Activated T-helper 1 cell treated with anti-CD3 and anti-CD28 coated beads, Interleukin-12 subunit alpha, Interleukin-12 subunit beta, Interleukin-2, Interleukin-4 antibody, amounts not matched to agents 30 ng/mL and 10 ng/mL and 1 ng/mL, durations not matched to agents 14 hours and 24 hours and 36 hours (primary cell): Measurements from ENCODE around the gene IZUMO4. TPM values are rescaled to one million over a fixed set of nuclear protein-coding genes. Genes with fewer than 3 reads are reported as not detected.

ENCODE experiments used
- total RNA-seq: library from RNA; stranded (reverse); gene quantifications from 2 replicates; pipeline ENCODE4 v1.2.3, GENCODE V29; 2022

The IZUMO4 gene
- total RNA-seq, 1 donor from 2014 or later, result 7.1 TPM

Other genes with a start within 250 kb of the IZUMO4 start
- 64.5 and 70.5 TPM in 2 replicates for gene REXO1, start 248.4 kb upstream of the IZUMO4 start, total RNA-seq
- gene KLF16, start 233.3 kb upstream of the IZUMO4 start, total RNA-seq, result 34.5 and 39.1 TPM in 2 replicates
- gene ABHD17A, start 211.4 kb upstream of the IZUMO4 start, total RNA-seq, result 115 TPM in 2 replicates
- gene ADAT3, start 191.5 kb upstream of the IZUMO4 start, total RNA-seq, result 8.4 and 9.6 TPM in 2 replicates
- 38.0 and 41.5 TPM in 2 replicates for gene SCAMP4, start 191.5 kb upstream of the IZUMO4 start, total RNA-seq
- gene CSNK1G2, start 155.7 kb upstream of the IZUMO4 start, total RNA-seq, result 95.2 and 101 TPM in 2 replicates
- gene BTBD2, start 81.2 kb upstream of the IZUMO4 start, total RNA-seq, result 27.5 and 27.7 TPM in 2 replicates
- gene MKNK2, start 45.7 kb upstream of the IZUMO4 start, total RNA-seq, result 150 and 166 TPM in 2 replicates
- gene MOB3A, start 589 bp upstream of the IZUMO4 start, total RNA-seq, result 161 and 167 TPM in 2 replicates
- 120 and 124 TPM in 2 replicates for gene AP3D1, start 54.7 kb downstream of the IZUMO4 start, total RNA-seq
- 119 and 128 TPM in 2 replicates for gene DOT1L, start 67.0 kb downstream of the IZUMO4 start, total RNA-seq
- 67.5 and 68.2 TPM in 2 replicates for gene PLEKHJ1, start 139.4 kb downstream of the IZUMO4 start, total RNA-seq
- gene SF3A2, start 139.9 kb downstream of the IZUMO4 start, total RNA-seq, result 153 and 169 TPM in 2 replicates
- 2.2 and 4.5 TPM in 2 replicates for gene AMH, start 152.4 kb downstream of the IZUMO4 start, total RNA-seq
- 0.34 TPM in 1 of 2 replicates, not detected in the other for gene JSRP1, start 159.5 kb downstream of the IZUMO4 start, total RNA-seq
- 0.07 and 0.16 TPM in 2 replicates for gene PEAK3, start 185.3 kb downstream of the IZUMO4 start, total RNA-seq
- gene LINGO3, start 211.2 kb downstream of the IZUMO4 start, total RNA-seq, result 0.18 and 0.24 TPM in 2 replicates
- gene LSM7, start 231.7 kb downstream of the IZUMO4 start, total RNA-seq, result 180 and 193 TPM in 2 replicates
- gene SPPL2B, start 231.8 kb downstream of the IZUMO4 start, total RNA-seq, result 71.2 and 71.4 TPM in 2 replicates